T-helper 2 cell (primary cell): ENCODE data around the gene COL24A1.
A peak's percentile ranks its signal among the peaks of the same experiment; 100 is the strongest.
"Not testable (repeated sequence)": the region's sequence is repeated elsewhere in the genome, so short reads cannot be mapped to it uniquely, and the experiment has no call there.

Experiments used
- DNase-seq, 5 experiments: peaks; one replicate each; pipeline versions ENCODE4 v3.0.0 to v3.0.0-alpha.2; 2012 to 2022

COL24A1 gene

DNA sequence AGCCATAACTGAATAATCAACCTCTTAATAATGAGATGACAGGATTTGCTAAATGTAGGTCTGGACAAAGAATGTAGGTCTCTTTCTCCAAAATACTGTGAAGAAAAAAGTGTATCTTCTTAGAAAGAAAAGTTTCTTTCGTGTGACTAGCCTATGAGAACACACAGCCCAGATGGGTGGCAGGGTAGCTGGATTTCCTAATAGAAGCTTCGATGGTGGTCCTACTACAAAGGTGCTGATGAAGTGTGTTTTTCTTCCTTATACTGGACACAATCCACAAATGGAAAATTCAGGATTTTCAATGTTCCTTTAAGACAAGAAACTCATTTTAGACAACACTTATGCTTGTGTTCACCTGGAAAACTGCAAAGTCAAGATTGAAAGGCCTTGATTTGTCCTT, 358.2 kb downstream of the COL24A1 start:
- DNase-seq = no peak

DNA sequence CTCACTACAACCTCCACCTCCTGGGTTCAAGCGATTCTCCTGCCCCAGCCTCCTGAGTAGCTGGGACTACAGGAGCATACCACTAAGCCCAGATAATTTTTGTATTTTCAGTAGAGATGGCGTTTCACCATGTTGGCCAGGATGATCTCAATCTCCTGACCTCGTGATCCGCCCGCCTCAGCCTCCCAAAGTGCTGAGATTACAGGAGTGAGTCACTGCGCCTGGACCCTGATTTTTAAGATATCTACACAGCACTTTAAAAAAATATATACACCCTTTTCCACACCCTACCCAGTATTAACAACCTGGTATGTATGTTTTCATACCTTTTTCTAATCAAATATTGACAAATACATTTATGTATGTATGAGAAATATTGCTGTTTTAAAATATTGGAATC, 379.6 kb downstream of the COL24A1 start:
- DNase-seq = not testable (repeated sequence)

DNA sequence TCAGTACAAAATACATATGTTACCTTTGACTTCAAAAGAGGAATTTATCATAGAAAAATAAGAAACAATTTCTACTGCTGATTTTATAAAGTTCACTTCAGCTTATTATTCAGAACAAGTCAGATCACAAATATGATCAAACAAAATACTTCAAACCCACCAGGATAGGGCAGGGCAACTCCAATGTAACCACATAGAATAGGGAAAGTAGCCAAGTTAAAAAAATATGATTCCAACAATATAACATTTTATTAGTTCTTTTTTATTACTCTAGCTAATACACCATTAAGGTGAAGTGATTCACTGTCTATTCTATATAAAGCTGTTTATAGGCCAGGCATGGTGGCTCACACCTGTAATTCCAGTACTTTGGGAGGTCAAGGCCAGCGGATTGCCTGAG, 393.8 kb downstream of the COL24A1 start:
- no peak for DNase-seq

DNA sequence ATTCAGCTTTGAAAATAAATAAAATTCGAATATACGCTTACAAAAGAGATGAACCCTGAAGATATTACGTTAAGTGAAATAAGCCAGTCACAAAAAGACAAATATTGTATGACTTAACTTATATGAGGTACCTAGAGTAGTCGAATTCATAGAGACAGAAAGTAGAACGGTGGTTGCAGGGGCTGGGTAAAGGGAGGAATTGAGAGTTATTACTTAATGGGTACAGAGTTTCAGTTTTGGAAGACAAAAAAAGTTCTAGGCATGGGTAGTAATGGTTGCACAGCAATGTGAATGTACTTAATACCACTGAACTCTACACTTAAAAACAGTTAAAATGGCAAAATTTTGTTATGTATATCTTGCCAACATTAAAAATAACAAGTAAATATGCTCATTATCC, 399.7 kb downstream of the COL24A1 start:
- no peak for DNase-seq

DNA sequence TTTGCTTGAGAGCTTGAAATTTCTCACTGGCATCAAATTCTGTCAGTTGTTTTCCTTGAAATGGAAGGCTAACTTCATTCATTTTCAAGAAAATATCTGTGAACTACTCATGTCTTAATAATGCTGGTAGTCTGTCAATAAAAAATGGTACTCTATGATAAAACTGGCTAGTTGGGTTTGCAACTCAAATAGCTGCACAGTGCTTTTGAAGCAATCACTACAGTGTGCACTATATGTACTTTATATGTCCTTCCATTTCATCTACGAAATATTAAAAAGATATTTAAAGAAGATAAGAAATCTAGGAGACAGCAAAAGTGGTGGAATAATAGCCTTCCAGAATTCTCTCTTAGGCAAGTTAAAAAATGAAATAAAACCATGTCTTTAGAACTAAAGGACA, 408.5 kb downstream of the COL24A1 start:
- DNase-seq = no peak

DNA sequence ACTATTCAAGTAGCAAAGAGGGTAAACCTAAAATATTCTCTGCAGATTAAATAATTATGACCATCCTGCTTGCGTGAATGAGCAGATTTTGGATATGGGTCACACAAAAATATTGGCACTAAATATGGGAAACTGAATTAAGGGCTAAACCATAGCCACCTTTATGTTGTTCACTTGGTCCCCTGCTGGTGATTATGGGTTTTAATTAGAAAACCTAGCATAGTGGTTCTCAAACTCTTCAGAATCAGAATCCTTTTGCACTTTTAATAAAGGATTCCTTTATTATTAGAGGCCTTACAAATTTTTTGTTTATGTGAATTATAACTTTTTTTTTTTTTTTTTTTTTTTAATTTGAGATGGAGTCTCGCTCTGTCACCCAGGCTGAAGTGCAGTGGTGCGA, 409.8 kb downstream of the COL24A1 start:
- no peak for DNase-seq

DNA sequence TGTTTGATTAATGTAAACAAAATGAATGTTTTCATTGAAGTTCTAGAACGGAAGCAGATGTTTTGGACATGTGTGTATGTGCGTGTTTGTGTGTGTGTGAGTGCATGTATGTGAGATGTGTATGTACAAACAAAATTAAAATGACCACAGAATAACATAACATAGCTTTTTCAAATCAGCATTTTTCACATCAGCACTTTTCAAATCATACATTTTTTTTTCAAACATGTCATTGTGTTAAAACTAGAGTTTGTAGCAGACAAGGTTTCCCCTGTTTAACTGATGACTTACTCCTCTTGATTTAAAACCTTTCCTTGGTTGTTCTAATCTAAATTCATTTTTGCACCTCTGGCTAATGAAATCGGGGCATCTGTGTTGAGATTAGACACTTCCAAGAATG, 412.8 kb downstream of the COL24A1 start:
- DNase-seq = no peak

DNA sequence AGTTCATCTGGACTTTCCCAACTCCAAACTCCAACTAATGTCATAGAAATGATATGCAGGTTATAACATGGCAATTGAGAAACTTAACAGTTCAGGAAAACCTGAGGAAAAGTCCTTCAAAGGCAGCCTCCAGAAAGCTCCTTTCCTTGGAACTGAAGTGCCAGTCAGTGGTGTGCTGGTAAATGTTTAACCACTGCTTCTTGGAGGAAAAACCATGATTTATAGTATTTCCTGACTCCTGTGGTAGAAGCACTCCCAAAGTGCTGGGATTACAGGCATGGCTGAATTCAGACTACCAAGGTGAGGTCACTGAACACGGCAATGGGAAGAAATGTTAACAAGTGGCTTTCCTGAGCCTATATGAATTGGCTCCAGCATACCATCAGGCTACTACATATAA, 421.6 kb downstream of the COL24A1 start:
- no peak for DNase-seq

DNA sequence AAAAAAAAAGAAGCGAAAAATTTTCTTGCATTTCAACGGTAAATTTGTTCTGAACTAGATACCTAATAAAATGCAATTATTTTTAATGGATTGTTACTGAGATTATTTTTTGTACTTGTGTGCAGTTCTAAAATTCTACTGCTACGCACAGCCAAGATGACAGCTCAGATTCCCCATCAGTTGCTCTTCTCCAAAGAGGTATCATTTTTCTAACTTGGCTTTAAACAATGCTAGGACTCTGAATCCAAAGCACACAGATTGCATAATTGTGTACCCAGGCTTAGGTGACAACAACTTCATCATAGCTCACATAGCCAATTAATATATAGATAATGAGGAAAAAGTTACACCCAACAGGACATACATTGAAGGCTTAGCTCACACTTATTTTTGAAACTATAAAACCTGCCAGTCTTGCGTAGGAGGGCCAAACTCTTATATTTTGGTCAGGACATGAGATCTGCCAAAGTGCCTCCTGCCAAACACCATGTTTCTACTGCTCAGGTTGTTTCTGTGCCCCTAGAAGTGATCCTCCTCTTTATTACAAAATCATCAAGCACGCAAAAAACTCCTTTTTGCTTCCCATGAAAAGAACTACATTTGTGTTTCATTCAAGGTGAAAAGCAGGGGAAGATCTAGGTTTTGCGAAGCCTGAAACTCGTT, 437.8 kb downstream of the COL24A1 start:
- DNase-seq = no peak

DNA sequence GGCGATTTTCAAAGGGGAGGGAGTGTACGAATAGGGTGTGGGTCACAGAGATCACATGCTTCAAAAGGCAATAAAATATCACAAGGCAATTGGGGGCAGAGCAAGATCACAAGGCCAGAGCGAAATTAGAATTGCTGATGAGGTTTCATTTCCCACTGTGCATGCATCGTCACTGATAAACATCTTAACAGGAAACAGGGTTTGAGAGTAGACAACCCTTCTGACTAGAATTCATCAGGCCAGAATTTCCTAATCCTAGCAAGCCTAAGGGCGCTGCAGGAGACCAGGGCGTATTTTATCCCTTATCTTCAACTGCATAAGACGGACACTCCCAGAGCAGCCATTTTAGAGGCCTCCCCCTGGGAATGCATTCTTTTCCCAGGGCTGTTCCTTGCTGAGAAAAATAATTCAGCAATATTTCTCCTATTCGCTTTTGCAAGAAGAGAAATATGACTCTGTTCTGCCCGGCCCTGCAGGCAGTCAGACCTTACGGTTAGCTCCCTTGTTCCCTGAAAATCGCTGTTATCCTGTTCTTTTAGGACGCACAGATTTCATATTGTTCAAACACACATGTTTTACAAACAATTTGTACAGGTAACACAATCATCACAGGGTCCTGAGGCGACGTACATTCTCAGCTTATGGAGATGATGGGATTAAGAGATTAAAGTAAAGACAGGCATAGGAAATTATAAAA, 442.0 kb downstream of the COL24A1 start:
- DNase-seq = peak in 1 of 5 experiments; percentile 61

DNA sequence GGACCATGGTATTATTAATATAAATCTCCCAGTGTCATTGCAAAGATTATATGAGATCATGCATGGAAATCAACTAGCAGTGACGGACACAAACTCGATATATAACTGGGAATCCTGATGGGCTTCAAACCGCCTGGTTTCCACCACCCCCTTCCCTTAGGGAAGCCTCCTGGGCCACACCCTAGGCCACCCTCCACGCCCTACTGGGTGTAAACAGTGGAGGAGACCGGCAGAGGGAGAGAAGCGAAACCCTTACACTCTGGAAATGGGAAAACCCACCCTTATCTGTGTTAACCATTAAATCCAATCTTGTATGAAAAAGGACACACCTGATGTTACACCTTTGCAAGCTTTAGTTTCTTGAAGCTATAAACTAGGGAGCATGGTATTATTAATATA, 447.7 kb downstream of the COL24A1 start:
- no peak for DNase-seq

DNA sequence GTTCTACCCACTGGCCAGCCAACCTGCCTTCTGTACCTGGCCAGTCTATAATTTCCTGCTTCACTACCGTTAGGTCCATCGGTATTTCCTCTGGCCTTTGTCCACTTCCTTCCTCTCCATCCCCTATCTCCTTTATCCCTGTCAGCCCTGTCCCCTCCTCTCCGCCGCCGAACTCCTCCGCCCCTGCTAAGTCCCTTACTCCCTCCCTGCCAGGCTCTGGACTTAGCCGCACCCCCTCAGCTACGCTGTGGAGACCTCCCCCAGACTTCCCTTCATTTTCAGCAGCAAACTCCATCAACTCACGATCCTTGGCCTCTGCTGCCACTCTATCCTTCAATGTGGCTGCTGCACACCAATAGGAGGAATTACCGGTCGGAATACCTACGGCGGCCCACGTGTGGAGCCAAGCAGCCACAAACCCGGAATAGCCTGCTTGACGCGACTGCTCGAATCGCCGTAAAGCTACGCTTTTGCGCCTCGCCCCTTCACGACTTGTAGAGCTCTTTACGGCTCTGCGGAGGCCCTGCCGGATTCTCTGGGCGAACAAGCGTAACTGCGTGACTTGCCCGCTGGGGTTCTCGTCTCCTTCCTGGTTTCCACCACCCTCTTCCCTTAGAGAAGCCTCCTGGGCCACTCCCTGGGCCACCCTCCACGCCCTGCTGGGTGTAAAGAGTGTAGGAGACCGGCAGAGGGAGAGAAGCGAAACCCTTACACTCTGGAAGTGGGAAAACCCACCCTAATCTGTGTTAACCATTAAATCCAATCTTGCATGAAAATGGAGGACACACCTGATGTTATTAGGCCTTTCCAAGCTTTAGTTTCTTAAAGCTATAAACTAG, 448.4 kb downstream of the COL24A1 start, which contains the start of gene ZNHIT6:
TSS of gene ZNHIT6 (minus strand) at position 444 of the 839 bp plus-strand sequence. CDS start at position 295, 149 bp downstream.
- peak; percentile 63 to 97 (median 83) for DNase-seq

DNA sequence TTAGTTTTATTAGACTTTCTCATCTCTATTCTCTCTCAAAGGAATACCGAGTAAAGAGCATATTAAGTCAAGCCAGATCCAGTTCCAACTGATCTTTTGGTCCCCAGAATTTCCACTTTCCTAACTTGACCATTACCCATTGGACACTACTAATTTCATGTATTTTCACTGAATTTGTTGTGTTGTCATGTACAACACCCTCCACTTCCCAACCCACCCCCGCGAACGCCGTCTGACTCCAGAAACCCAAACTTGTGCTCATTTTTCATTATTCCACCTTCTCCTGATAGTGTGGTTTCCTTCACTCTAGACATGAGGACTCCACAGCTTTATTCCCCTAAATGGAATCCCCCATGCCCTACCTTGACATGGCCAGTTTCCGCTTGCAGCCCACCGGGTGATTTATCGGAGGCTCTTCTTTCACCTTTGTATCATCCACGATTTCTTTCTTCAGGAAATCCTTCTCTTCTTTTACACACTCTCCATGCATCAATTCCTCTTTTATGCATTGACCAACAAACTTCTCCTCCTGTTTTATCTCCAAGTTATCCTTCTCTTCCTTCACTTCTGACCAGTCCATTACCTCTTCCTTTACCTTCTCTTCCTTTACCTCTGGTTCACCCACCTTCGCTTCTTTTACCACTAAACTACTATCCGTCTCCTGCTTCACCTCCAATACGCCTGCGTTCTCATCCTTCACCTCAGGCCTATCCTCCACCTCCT, 449.1 kb downstream of the COL24A1 start:
- no peak for DNase-seq

DNA sequence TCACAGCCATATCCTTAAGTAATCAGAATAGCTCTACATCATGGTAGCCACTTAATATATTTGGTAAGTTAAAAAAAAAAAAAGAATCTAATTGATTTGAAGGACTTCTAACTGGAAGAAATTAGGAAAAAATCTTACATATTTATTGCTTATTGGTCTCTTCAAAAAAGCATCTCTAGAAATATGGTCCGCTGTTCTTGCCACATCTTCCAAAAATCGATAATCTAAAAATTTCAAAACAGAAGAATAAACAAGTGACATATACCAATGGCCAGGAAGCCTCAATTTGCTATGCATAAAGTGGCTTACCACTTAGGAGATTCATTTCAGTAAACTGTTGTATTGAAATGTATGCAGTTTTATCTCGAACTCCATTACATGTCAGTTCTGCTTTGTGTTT, 450.6 kb downstream of the COL24A1 start:
- DNase-seq = peak in 1 of 5 experiments; percentile 5

DNA sequence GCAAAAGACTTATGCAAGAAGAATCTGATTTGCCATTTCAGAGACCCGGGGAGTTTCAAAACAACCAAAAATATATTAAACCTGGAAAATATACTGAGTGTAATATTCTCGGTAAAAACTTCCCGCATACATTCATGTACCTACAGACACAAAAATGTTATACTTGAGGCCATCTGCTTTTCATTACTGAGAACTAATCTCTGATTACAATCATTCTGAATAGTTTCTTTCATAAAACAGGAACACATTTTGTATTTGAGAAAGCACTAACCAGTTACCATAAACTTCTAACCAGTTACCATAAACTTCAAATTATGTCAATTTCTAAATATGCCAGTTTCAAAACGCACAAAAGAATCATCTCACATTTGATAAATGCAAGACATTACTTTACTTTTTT, 456.1 kb downstream of the COL24A1 start:
- DNase-seq = no peak

DNA sequence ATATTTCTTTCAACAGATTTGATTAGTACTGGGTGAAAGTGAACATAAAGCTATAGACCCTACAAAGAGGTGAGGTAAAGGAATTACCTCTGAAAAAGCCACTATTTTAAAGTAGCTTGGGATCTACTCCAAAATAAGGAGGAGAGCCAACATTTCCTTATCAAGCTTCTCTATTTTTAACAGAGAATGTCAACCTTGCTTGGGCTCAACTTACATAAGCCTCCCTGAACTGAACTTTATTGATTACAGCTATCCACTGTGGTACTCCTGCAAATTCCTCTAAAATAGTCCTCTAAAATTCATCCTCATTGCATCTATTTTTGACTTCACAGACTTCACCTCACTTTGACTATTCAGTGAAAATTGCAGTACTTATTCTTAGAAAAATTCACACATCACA, 458.7 kb downstream of the COL24A1 start:
- no peak for DNase-seq

DNA sequence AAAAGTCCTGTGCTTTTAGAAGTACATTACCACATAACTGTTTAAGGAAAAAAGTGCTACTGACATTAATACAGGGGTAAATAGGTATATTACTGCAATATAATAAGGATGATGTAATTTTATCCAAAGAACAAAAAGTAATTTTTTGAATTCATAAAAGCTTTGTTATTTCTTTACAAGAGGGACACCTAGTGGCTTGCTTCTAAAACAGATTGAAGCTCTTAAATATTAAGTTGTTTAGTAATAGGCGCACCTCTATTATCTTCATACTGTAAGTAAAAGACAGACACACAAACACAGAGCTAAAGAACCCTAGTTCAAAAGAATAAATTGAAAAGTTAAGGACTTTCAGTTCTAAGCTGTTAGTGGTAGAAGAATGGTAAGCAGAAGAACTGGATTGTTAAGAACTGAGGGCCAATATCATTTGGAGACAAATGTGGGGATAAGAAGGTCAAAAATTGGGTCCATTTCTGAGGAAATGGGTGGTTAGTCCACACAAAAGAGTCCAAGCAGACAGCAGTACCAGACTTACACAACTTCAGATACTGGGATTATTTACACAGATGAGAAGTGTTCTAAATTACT, 463.8 kb downstream of the COL24A1 start:
- DNase-seq = peak in 1 of 5 experiments; percentile 16

DNA sequence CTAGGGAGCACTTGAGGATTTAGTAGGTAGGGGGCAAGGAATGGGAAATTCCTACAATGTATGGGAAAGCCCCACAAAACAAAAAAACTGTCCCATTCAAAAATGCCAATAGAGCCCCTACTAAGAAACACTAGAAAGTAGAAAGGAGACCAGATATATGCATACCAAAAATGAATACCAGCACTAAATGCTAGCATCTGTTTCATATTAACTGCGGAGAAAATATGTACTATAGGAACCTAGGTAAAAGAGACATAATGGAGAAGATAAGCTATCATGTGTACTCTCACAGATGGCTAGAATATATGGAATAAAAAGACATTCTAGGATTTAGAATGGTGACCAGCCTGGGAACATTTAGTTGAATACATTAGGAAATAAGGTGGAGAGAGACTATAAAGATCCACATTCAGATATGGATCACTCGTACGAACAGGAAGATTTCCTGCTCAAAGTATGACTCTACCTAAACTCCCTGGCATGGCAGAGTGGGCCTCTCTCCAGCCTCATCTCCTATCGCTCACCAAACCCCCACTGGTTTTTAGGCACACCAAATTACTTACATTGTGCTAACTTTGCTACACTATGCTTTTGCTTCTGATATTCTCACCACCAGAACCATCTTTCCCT, 466.7 kb downstream of the COL24A1 start:
- DNase-seq = no peak

DNA sequence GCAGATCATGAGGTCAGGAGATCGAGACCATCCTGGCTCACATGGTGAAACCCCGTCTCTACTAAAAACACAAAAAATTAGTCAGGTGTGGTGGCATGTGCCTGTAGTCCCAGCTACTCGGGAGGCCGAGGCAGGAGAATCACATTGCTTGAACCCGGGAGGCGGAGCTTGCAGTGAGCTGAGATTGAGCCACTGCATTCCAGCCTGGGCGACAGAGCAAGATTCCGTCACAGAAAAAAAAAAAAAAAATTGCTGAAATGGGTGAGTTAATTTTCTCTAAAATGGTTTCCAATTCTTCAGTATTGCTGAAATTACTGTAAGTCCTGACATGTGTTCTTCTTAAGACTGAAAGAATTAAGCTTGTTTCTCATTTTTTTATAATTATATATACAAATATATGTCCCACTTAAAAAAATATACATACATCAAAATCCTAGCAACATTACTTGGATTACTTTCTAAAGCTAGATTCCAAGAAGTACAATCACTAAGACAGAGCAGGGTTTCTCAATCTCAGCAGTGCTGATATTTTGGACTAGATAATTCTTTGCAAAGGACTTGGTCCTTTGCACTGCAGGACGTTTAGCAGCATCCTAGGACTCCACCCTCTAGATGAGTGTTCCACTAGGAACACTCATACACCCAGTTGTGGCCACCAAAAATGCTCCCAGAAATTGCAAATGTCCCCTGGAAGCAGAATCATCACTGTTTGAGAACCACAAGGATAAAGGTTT, 473.1 kb downstream of the COL24A1 start:
- DNase-seq = no peak

DNA sequence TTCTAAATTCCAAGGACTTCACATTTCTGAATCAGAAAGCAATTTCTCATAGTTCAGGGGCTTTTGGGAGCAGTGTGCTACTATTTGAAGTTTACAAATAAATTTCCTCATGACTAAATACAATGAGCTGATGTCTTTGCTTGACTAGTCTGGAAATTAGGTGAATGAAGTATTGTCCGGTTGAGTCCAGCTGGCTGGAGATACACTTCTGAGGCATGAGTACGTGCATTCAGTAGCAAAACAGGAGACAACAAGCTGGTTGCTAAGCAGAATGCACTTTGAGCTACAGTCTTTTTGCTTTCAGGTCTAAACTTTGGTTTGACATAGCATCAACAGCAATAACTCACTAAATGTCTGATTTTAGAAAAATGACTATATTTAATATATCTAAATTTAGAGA, 475.5 kb downstream of the COL24A1 start:
- no peak for DNase-seq
